ENCODE data around the gene FAM135A.
A peak's percentile ranks its signal among the peaks of the same experiment; 100 is the strongest.

The FAM135A gene

GRCh38 chr6:70574643-70575042 lies 161.3 kb downstream of the FAM135A start:
- CTCF ChIA-PET, result interaction anchor here (1.0 kb wide), 1 partner anchor 110 kb away, joined by 3 read pairs; no protein-coding TSS in a partner anchor
- POLR2A ChIA-PET, result interaction anchor here (2.1 kb wide), 1 partner anchor 8 kb away, joined by 13 read pairs; the partner anchor contains the start of gene SDHAF4

GRCh38 chr6:70575899-70576495 lies 162.7 kb downstream of the FAM135A start:
- ChIA-PET POLR2A (interaction anchor here (0.7 to 2.1 kb wide), 2 partner anchors 10 to 240 kb away, joined by 4 to 13 read pairs; partner anchors contain the start of gene SDHAF4), CTCF (interaction anchor here (0.5 to 1.2 kb wide), 5 partner anchors 51 to 438 kb away, joined by 3 to 7 read pairs (median 3); no protein-coding TSS in a partner anchor)
- H3K36me3 ChIP-seq (ENCODE audit: control insufficient read depth in 2 of 2, insufficient read depth in 1 of 2, low read length in 2 of 2), result peaks cover 6 to 13% of the 10 kb centered on the region in 2 experiments; a peak in 2 of 3 replicates
- no peak overlapping the region for H3K27ac ChIP-seq (ENCODE audit: extremely low read depth, low read depth, low read length)
- TF ChIP-seq KLF1 (tag by site-specific recombination; IDR thresholded peaks at IDR 0.05), result peak; percentile 59
- no peak for TF ChIP-seq CTCF (tag by site-specific recombination; IDR thresholded peaks at IDR 0.05)
- TF ChIP-seq ZNF335 (tag by site-specific recombination; conservative IDR thresholded peaks at IDR 0.05), result 0 out of 2 replicates have a peak, but pooled peaks have one; percentile 17
- peaks cover 8% of the 10 kb centered on the region for H3K4me1 ChIP-seq (ENCODE audit: control insufficient read depth, insufficient read depth, low read length)
- no peaks in the 10 kb centered on the region for H3K9me3 ChIP-seq (ENCODE audit: control insufficient read depth, insufficient read depth, low read depth, low read length)
- H3K4me3 ChIP-seq (ENCODE audit: low read depth, low read length), result no peak overlapping the region

More at GRCh38 chr6:70574643-70575042, 161.3 kb downstream of the FAM135A start:
- Histone ChIP-seq H3K9me3 (ENCODE audit: control insufficient read depth, insufficient read depth, low read depth, low read length) (no peaks in the 10 kb centered on the region), H3K4me1 (ENCODE audit: control insufficient read depth, insufficient read depth, low read length) (peaks cover 8% of the 10 kb centered on the region), H3K36me3 (ENCODE audit: control insufficient read depth in 2 of 2, insufficient read depth in 1 of 2, low read length in 2 of 2) (peaks cover 6 to 7% of the 10 kb centered on the region in 2 experiments), H3K27ac (ENCODE audit: extremely low read depth, low read depth, low read length) (no peak overlapping the region), H3K4me3 (ENCODE audit: low read depth, low read length) (no peak overlapping the region)
- TF ChIP-seq ZNF169 (tag by site-specific recombination; IDR thresholded peaks at IDR 0.05) (no peak), ZNF121 (tag by site-specific recombination; IDR thresholded peaks at IDR 0.05) (peak; percentile 99)
- TF ChIP-seq, protein P1, sequence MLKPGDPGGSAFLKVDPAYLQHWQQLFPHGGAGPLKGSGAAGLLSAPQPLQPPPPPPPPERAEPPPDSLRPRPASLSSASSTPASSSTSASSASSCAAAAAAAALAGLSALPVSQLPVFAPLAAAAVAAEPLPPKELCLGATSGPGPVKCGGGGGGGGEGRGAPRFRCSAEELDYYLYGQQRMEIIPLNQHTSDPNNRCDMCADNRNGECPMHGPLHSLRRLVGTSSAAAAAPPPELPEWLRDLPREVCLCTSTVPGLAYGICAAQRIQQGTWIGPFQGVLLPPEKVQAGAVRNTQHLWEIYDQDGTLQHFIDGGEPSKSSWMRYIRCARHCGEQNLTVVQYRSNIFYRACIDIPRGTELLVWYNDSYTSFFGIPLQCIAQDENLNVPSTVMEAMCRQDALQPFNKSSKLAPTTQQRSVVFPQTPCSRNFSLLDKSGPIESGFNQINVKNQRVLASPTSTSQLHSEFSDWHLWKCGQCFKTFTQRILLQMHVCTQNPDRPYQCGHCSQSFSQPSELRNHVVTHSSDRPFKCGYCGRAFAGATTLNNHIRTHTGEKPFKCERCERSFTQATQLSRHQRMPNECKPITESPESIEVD (tag by site-specific recombination; IDR thresholded peaks at IDR 0.05), result no peak

DNA sequence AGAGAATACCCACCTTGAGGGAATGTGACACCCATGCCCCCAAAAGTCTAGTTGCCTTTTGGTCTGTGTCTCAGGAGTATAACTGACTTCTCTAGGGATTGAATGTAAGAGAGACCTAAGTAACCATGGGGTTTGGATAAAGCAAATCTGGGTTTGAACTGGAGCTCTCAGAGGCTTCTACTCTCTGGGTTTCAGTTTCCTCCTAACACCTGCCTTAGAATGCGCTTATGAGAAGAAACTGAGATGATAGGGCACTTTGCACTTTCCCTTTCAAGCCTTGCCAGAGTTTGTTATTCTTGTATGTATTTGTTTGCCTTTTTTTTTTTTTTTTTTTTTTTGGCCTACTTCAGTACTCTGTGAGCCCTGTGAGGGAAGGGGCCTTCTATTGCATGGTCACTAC lies 172.8 kb downstream of the FAM135A start:
- H3K36me3 ChIP-seq (ENCODE audit: control insufficient read depth in 2 of 2, insufficient read depth in 1 of 2, low read length in 2 of 2), result peaks cover 17 to 46% of the 10 kb centered on the region in 2 experiments; a peak in 2 of 3 replicates
- no peak overlapping the region for H3K4me3 ChIP-seq (ENCODE audit: low read depth, low read length)
- no peak overlapping the region for H3K27ac ChIP-seq (ENCODE audit: extremely low read depth, low read depth, low read length)
- CTCF ChIA-PET, result interaction anchor here (0.7 to 1.0 kb wide), 3 partner anchors 9 to 64 kb away, joined by 3 read pairs; no protein-coding TSS in a partner anchor
- POLR2A ChIA-PET, result no interaction called here
- H3K4me1 ChIP-seq (ENCODE audit: control insufficient read depth, insufficient read depth, low read length), result no peaks in the 10 kb centered on the region
- no peaks in the 10 kb centered on the region for H3K9me3 ChIP-seq (ENCODE audit: control insufficient read depth, insufficient read depth, low read depth, low read length)
- TF ChIP-seq ZNF146 (tag by site-specific recombination; IDR thresholded peaks at IDR 0.05) (no peak), GLI2 (tag by site-specific recombination; IDR thresholded peaks at IDR 0.05; ENCODE audit: borderline replicate concordance, low read depth) (no peak), ZNF211 (tag by site-specific recombination; IDR thresholded peaks at IDR 0.05; ENCODE audit: low read depth) (no peak), ZNF660 (tag by site-specific recombination; IDR thresholded peaks at IDR 0.05) (no peak), ZNF274 (IDR thresholded peaks at IDR 0.05; ENCODE audit: low read length) (no peak), ZNF274 (tag by site-specific recombination; IDR thresholded peaks at IDR 0.05; ENCODE audit: borderline replicate concordance) (no peak), ZNF404 (tag by site-specific recombination; IDR thresholded peaks at IDR 0.05) (no peak), ZNF558 (tag by site-specific recombination; IDR thresholded peaks at IDR 0.05) (no peak), IKZF3 (tag by site-specific recombination; IDR thresholded peaks at IDR 0.05) (no peak), ZNF221 (tag by site-specific recombination; IDR thresholded peaks at IDR 0.05; ENCODE audit: borderline replicate concordance) (no peak), ZNF776 (tag by site-specific recombination; IDR thresholded peaks at IDR 0.05; ENCODE audit: borderline replicate concordance) (no peak), ZNF155 (tag by site-specific recombination; IDR thresholded peaks at IDR 0.05) (no peak), ZNF501 (tag by site-specific recombination; IDR thresholded peaks at IDR 0.05) (no peak)
- TF ChIP-seq, protein P2, sequence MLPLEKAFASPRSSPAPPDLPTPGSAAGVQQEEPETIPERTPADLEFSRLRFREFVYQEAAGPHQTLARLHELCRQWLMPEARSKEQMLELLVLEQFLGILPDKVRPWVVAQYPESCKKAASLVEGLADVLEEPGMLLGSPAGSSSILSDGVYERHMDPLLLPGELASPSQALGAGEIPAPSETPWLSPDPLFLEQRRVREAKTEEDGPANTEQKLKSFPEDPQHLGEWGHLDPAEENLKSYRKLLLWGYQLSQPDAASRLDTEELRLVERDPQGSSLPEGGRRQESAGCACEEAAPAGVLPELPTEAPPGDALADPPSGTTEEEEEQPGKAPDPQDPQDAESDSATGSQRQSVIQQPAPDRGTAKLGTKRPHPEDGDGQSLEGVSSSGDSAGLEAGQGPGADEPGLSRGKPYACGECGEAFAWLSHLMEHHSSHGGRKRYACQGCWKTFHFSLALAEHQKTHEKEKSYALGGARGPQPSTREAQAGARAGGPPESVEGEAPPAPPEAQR (tag by site-specific recombination; IDR thresholded peaks at IDR 0.05), result no peak

All from HEK293 (cell line).